SK-N-SH treated with all-trans-retinoic acid at 6 μM for 48 hours (cell line): ENCODE data around the gene CLDN8.

Experiments
- ATAC-seq: fragments of 200-7000 bp; cut with Tn5 transposase; 3 replicates; pipeline ENCODE4 v1.9.1; 2020; ENCODE audit warnings: mild to moderate bottlenecking, moderate library complexity
- BACH2 ChIP-seq: fragments of 250-450 bp; sonication (Bioruptor Pico); IDR thresholded peaks from 2 replicates; pipeline ENCODE4 v1.9.0; 2021; ENCODE audit warnings: mild to moderate bottlenecking, borderline replicate concordance
- CSDC2 ChIP-seq: fragments of 250-450 bp; sonication (Bioruptor Pico); IDR thresholded peaks from 2 replicates; pipeline ENCODE4 v1.5.0; 2020; ENCODE audit warnings: mild to moderate bottlenecking, moderate library complexity
- ESRRG ChIP-seq: fragments of 250-450 bp; sonication (Bioruptor Pico); IDR thresholded peaks from 2 replicates; pipeline ENCODE4 v1.6.1; 2021; ENCODE audit warnings: mild to moderate bottlenecking
- GLIS3 ChIP-seq: fragments of 250-450 bp; sonication (Bioruptor Pico); IDR thresholded peaks from 2 replicates; pipeline ENCODE4 v1.5.0; 2020; ENCODE audit warnings: mild to moderate bottlenecking, moderate library complexity
- ISL1 ChIP-seq: fragments of 250-450 bp; sonication (Bioruptor Pico); IDR thresholded peaks from 2 replicates; pipeline ENCODE4 v2.1.2; 2022; ENCODE audit warnings: mild to moderate bottlenecking, moderate library complexity
- OSR1 ChIP-seq: fragments of 250-450 bp; sonication (Bioruptor Pico); IDR thresholded peaks from 2 replicates; pipeline ENCODE4 v1.8.0; 2022; ENCODE audit warnings: moderate library complexity, mild to moderate bottlenecking, inconsistent platforms
- PPARA ChIP-seq: fragments of 250-450 bp; sonication (Bioruptor Pico); IDR thresholded peaks from 2 replicates; pipeline ENCODE4 v1.5.0; 2020; ENCODE audit warnings: mild to moderate bottlenecking, borderline replicate concordance
- RARB ChIP-seq: fragments of 250-450 bp; sonication (Bioruptor Pico); IDR thresholded peaks from 2 replicates; pipeline ENCODE4 v1.8.0; 2021; ENCODE audit warnings: mild to moderate bottlenecking, moderate library complexity
- SNAI2 ChIP-seq: fragments of 250-450 bp; sonication (Bioruptor Pico); IDR thresholded peaks from 2 replicates; pipeline ENCODE4 v1.5.0; 2020; ENCODE audit warnings: mild to moderate bottlenecking, moderate library complexity
- TCF4 ChIP-seq: fragments of 250-450 bp; sonication (Bioruptor Pico); IDR thresholded peaks from 2 replicates; pipeline ENCODE4 v1.8.0; 2021; ENCODE audit warnings: mild to moderate bottlenecking, moderate library complexity, borderline replicate concordance
- TOX ChIP-seq: fragments of 250-450 bp; sonication (Bioruptor Pico); IDR thresholded peaks from 2 replicates; pipeline ENCODE4 v1.8.0; 2021; ENCODE audit warnings: mild to moderate bottlenecking, moderate library complexity, borderline replicate concordance
- ZC3H10 ChIP-seq: fragments of 250-450 bp; sonication (Bioruptor Pico); IDR thresholded peaks from 2 replicates; pipeline ENCODE4 v1.5.1; 2021; ENCODE audit warnings: mild to moderate bottlenecking, moderate library complexity
- ZFP3 ChIP-seq: fragments of 250-450 bp; sonication (Bioruptor Pico); IDR thresholded peaks from 2 replicates; pipeline ENCODE4 v1.5.0; 2020; ENCODE audit warnings: mild to moderate bottlenecking, moderate library complexity
- ZFP30 ChIP-seq: fragments of 450-650 bp; formaldehyde crosslinking; IDR thresholded peaks from 2 replicates; pipeline ENCODE4 v1.5.0; 2022; ENCODE audit warnings: mild to moderate bottlenecking, moderate library complexity
- ZNF565 ChIP-seq: fragments of 450-650 bp; formaldehyde crosslinking; conservative IDR thresholded peaks from 2 replicates; pipeline ENCODE4 v1.5.0; 2020; ENCODE audit warnings: low read depth, mild to moderate bottlenecking, moderate library complexity
- ZNF70 ChIP-seq: fragments of 450-650 bp; formaldehyde crosslinking; IDR thresholded peaks from 2 replicates; pipeline ENCODE4 v1.5.0; 2020; ENCODE audit warnings: mild to moderate bottlenecking, moderate library complexity
- ZNF8 ChIP-seq: fragments of 450-650 bp; formaldehyde crosslinking; IDR thresholded peaks from 2 replicates; pipeline ENCODE4 v1.5.0; 2020; ENCODE audit warnings: mild to moderate bottlenecking, moderate library complexity
- TF ChIP-seq, protein P1 (sequence below): fragments of 250-450 bp; sonication (Bioruptor Pico); IDR thresholded peaks from 2 replicates; pipeline ENCODE4 v1.8.0; 2020; ENCODE audit warnings: mild to moderate bottlenecking, moderate library complexity, borderline replicate concordance
- TF ChIP-seq, protein P2 (sequence below): fragments of 250-450 bp; sonication (Bioruptor Pico); IDR thresholded peaks from 2 replicates; pipeline ENCODE4 v1.8.0; 2021; ENCODE audit warnings: low read depth, mild to moderate bottlenecking, moderate library complexity, borderline replicate concordance
- TF ChIP-seq, protein P3 (sequence below): fragments of 250-450 bp; sonication (Bioruptor Pico); IDR thresholded peaks from 2 replicates; pipeline ENCODE4 v1.5.0; 2020; ENCODE audit warnings: mild to moderate bottlenecking, moderate library complexity

CLDN8 gene

DNA sequence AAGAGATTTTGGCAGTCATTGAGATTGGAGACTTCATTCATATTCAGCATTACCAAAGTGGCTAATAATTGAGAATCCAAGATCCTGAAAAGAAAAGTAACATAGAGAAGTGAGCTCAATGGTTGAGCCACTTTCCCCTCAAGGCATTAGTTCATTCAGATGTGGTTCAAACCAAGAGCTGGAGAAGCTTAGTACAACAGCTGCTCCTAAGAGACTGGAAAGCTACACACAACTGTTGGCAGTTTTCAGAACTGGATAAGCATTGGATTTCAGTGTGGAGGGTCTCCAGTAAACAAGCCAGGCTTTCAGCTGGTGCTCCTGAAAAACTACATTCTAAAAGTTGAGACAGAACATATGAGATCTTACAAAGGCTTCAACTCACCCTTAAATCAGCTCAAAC, 29.2 kb upstream of the CLDN8 start (continued):
- no peak for TF ChIP-seq PPARA (CRISPR knock-in tag)
- no peak for TF ChIP-seq ZNF565 (CRISPR knock-in tag)
- no peak for TF ChIP-seq ZFP30 (CRISPR knock-in tag)
- TF ChIP-seq ISL1 (CRISPR knock-in tag): no peak
- TF ChIP-seq, protein P1, sequence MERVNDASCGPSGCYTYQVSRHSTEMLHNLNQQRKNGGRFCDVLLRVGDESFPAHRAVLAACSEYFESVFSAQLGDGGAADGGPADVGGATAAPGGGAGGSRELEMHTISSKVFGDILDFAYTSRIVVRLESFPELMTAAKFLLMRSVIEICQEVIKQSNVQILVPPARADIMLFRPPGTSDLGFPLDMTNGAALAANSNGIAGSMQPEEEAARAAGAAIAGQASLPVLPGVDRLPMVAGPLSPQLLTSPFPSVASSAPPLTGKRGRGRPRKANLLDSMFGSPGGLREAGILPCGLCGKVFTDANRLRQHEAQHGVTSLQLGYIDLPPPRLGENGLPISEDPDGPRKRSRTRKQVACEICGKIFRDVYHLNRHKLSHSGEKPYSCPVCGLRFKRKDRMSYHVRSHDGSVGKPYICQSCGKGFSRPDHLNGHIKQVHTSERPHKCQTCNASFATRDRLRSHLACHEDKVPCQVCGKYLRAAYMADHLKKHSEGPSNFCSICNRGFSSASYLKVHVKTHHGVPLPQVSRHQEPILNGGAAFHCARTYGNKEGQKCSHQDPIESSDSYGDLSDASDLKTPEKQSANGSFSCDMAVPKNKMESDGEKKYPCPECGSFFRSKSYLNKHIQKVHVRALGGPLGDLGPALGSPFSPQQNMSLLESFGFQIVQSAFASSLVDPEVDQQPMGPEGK (CRISPR knock-in tag): no peak
- TF ChIP-seq BACH2: no peak
- TF ChIP-seq OSR1 (CRISPR knock-in tag): no peak
- no peak for TF ChIP-seq SNAI2
- no peak for TF ChIP-seq ZNF8
- no peak for TF ChIP-seq ZFP3

DNA sequence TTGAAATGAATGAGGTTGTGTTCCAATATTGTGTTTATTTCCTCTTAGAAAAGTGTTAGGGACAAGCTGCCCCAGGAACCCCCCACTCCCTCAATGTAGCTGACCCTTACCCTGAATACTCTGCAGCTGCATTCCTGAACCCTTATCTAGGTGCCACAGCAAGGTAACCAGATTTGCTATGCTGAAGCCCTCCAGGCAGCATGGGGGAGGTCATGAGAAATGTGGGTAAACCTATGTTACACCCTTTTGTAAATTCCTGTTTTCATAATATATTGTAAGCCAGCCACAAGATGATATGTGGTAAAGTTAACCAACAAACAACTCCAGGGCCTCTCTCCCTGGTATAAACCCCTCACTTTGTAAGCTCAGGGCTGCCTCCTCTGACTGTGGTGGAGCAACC, 27.8 kb upstream of the CLDN8 start:
- no peak for ATAC-seq
- TF ChIP-seq, protein P2, sequence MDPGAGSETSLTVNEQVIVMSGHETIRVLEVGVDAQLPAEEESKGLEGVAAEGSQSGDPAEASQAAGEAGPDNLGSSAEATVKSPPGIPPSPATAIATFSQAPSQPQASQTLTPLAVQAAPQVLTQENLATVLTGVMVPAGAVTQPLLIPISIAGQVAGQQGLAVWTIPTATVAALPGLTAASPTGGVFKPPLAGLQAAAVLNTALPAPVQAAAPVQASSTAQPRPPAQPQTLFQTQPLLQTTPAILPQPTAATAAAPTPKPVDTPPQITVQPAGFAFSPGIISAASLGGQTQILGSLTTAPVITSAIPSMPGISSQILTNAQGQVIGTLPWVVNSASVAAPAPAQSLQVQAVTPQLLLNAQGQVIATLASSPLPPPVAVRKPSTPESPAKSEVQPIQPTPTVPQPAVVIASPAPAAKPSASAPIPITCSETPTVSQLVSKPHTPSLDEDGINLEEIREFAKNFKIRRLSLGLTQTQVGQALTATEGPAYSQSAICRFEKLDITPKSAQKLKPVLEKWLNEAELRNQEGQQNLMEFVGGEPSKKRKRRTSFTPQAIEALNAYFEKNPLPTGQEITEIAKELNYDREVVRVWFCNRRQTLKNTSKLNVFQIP (CRISPR knock-in tag): no peak
- TF ChIP-seq TOX (CRISPR knock-in tag) (no peak), GLIS3 (CRISPR knock-in tag) (no peak), RARB (CRISPR knock-in tag) (no peak), ZC3H10 (CRISPR knock-in tag) (no peak), ZFP3 (no peak), PPARA (CRISPR knock-in tag) (no peak), OSR1 (CRISPR knock-in tag) (no peak), BACH2 (no peak), ESRRG (CRISPR knock-in tag) (no peak), ZNF8 (no peak), ZNF70 (CRISPR knock-in tag) (no peak), CSDC2 (CRISPR knock-in tag) (no peak), ZNF565 (CRISPR knock-in tag) (no peak), SNAI2 (no peak), ZFP30 (CRISPR knock-in tag) (no peak), TCF4 (CRISPR knock-in tag) (no peak)
- TF ChIP-seq, protein P3, sequence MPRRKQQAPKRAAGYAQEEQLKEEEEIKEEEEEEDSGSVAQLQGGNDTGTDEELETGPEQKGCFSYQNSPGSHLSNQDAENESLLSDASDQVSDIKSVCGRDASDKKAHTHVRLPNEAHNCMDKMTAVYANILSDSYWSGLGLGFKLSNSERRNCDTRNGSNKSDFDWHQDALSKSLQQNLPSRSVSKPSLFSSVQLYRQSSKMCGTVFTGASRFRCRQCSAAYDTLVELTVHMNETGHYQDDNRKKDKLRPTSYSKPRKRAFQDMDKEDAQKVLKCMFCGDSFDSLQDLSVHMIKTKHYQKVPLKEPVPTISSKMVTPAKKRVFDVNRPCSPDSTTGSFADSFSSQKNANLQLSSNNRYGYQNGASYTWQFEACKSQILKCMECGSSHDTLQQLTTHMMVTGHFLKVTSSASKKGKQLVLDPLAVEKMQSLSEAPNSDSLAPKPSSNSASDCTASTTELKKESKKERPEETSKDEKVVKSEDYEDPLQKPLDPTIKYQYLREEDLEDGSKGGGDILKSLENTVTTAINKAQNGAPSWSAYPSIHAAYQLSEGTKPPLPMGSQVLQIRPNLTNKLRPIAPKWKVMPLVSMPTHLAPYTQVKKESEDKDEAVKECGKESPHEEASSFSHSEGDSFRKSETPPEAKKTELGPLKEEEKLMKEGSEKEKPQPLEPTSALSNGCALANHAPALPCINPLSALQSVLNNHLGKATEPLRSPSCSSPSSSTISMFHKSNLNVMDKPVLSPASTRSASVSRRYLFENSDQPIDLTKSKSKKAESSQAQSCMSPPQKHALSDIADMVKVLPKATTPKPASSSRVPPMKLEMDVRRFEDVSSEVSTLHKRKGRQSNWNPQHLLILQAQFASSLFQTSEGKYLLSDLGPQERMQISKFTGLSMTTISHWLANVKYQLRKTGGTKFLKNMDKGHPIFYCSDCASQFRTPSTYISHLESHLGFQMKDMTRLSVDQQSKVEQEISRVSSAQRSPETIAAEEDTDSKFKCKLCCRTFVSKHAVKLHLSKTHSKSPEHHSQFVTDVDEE: no peak

DNA sequence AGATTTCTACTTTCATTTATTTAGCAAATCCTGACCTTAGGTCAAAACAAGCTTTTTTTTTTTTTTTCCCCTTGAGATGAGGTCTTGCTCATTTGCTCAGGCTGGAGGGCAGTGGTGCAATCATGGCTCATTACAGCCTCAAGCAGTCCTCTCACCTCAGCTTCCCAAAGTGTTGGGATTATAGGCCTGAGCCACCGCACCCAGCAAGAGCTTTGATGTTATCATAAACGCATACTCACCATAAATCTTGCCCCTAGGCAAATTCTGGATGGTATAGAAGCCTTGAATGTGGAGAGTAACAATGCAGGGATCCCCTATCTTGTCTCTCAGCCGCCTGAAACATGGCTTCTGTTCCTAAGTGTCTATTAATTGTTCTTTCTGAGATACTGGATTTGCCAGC, 24.8 kb upstream of the CLDN8 start:
- TF ChIP-seq TOX (CRISPR knock-in tag): no peak
- TF ChIP-seq ZC3H10 (CRISPR knock-in tag): no peak
- TF ChIP-seq SNAI2: no peak
- TF ChIP-seq, all 23 proteins: peak for 0
- no peak for ATAC-seq

DNA sequence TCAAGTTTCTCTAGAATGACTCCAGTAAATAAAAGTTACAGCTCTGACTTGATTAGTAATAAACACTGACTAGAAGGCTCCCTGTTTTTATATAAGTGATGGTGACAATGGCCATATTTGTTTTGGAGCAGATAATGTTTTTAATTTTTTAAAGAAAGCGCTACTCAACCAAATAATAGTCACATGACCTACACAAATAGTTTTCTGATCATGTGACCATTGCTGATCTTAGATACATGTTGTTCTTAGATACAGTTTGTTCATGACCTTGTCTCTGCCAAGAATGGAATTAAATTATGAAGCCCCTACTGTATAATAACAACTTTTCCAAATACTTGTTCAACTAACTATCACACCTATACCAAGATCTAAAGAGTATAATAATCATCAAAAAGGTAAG, 22.3 kb upstream of the CLDN8 start:
- TF ChIP-seq, protein P2 (CRISPR knock-in tag): no peak
- TF ChIP-seq, protein P3: no peak
- no peak for TF ChIP-seq ZC3H10 (CRISPR knock-in tag)
- TF ChIP-seq OSR1 (CRISPR knock-in tag): no peak
- TF ChIP-seq, protein P1 (CRISPR knock-in tag): no peak
- no peak for TF ChIP-seq ZFP30 (CRISPR knock-in tag)
- TF ChIP-seq CSDC2 (CRISPR knock-in tag): no peak
- no peak for TF ChIP-seq SNAI2
- TF ChIP-seq GLIS3 (CRISPR knock-in tag): no peak
- no peak for TF ChIP-seq ZNF565 (CRISPR knock-in tag)
- TF ChIP-seq ZFP3: no peak
- no peak for TF ChIP-seq ISL1 (CRISPR knock-in tag)
- TF ChIP-seq ESRRG (CRISPR knock-in tag): no peak
- no peak for TF ChIP-seq BACH2
- no peak for TF ChIP-seq PPARA (CRISPR knock-in tag)
- ATAC-seq: no peak
